Panc1 (cell line): Measurements from ENCODE around the gene STIP1.

Source experiments
- POLR2AphosphoS5 ChIP-seq: IDR thresholded peaks from 2 replicates; pipeline ENCODE4 v1.6.1; 2012; ENCODE audit warnings: mild to moderate bottlenecking, low read depth, low read length, moderate library complexity
- SIN3A ChIP-seq: IDR thresholded peaks from 2 replicates; pipeline ENCODE4 v1.6.1; 2012; ENCODE audit warnings: low read depth, mild to moderate bottlenecking, low read length, moderate library complexity, borderline replicate concordance; ENCODE audit not compliant: insufficient read depth
- TCF7L2 ChIP-seq: IDR thresholded peaks from 2 replicates; pipeline ENCODE4 v1.6.1; 2011; ENCODE audit warnings: mild to moderate bottlenecking, low read depth, low read length, inconsistent platforms
- TF ChIP-seq, protein P1 (sequence below): fragments of 450-650 bp; IDR thresholded peaks from 2 replicates; pipeline ENCODE4 v1.5.1; 2017; ENCODE audit warnings: mild to moderate bottlenecking
- TF ChIP-seq, protein P2 (sequence below), 2 experiments: IDR thresholded peaks; 2 replicates each; pipeline ENCODE4 v1.6.1; 2011 to 2012; ENCODE audit warnings: low read depth in 2 of 2, control low read depth in 1 of 2, low read length in 1 of 2, mild to moderate bottlenecking in 1 of 2, moderate library complexity in 1 of 2; ENCODE audit not compliant: insufficient read depth in 1 of 2

GRCh38 chr11:64204080-64204440 is 18.1 kb downstream of the STIP1 start:
- TF ChIP-seq, protein P1, sequence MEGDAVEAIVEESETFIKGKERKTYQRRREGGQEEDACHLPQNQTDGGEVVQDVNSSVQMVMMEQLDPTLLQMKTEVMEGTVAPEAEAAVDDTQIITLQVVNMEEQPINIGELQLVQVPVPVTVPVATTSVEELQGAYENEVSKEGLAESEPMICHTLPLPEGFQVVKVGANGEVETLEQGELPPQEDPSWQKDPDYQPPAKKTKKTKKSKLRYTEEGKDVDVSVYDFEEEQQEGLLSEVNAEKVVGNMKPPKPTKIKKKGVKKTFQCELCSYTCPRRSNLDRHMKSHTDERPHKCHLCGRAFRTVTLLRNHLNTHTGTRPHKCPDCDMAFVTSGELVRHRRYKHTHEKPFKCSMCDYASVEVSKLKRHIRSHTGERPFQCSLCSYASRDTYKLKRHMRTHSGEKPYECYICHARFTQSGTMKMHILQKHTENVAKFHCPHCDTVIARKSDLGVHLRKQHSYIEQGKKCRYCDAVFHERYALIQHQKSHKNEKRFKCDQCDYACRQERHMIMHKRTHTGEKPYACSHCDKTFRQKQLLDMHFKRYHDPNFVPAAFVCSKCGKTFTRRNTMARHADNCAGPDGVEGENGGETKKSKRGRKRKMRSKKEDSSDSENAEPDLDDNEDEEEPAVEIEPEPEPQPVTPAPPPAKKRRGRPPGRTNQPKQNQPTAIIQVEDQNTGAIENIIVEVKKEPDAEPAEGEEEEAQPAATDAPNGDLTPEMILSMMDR, result no peak
- no peak for TF ChIP-seq SIN3A
- TF ChIP-seq, protein P2, sequence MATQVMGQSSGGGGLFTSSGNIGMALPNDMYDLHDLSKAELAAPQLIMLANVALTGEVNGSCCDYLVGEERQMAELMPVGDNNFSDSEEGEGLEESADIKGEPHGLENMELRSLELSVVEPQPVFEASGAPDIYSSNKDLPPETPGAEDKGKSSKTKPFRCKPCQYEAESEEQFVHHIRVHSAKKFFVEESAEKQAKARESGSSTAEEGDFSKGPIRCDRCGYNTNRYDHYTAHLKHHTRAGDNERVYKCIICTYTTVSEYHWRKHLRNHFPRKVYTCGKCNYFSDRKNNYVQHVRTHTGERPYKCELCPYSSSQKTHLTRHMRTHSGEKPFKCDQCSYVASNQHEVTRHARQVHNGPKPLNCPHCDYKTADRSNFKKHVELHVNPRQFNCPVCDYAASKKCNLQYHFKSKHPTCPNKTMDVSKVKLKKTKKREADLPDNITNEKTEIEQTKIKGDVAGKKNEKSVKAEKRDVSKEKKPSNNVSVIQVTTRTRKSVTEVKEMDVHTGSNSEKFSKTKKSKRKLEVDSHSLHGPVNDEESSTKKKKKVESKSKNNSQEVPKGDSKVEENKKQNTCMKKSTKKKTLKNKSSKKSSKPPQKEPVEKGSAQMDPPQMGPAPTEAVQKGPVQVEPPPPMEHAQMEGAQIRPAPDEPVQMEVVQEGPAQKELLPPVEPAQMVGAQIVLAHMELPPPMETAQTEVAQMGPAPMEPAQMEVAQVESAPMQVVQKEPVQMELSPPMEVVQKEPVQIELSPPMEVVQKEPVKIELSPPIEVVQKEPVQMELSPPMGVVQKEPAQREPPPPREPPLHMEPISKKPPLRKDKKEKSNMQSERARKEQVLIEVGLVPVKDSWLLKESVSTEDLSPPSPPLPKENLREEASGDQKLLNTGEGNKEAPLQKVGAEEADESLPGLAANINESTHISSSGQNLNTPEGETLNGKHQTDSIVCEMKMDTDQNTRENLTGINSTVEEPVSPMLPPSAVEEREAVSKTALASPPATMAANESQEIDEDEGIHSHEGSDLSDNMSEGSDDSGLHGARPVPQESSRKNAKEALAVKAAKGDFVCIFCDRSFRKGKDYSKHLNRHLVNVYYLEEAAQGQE (IDR thresholded peaks at IDR 0.05; ENCODE audit: insufficient read depth in 1 of 2, low read depth in 2 of 2, low read length in 1 of 2), result no peak
- no peak for TF ChIP-seq TCF7L2
- no peak for TF ChIP-seq POLR2AphosphoS5
